T1000 (cell line): ENCODE measurements around the gene TRIM67.
"Not testable (repeated sequence)": the region's sequence is repeated elsewhere in the genome, so short reads cannot be mapped to it uniquely, and the experiment has no call there.

ENCODE experiments used
- DNase-seq: peaks from one replicate; lab custom pipeline; 2025; ENCODE audit warnings: mixed read lengths; lab: John Stamatoyannopoulos, UW

The TRIM67 gene

DNA sequence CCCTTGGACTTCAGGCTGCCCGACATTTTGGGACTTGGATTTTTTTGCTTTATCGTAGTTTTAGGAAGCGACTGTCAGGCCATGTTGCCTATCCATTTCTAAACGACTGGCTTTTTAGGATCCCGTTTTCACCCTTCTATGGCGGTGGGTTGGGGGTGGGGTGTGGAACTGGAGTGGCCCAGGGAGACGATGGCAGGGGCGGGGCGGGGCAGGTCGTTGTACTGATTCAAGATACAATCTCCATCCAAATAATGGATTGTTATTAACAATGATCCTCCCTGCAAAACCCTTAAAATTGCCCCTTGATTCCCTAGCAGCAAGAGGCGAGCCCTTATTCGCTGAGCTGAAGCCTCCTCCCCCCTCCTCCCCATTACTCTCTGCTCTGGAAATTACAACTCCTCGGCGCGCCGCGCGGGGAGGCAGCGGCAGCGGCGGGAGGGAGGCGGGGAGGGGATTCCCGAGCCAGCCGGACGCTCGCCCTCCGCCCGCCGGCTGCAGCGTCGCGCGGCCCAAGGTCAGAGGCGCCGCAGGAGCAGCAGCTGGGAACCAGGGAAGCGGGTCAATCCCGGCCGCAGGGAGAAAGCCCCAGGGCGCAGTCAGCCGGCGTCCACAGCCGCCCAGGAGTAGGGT, at the start of gene TRIM67:
TRIM67 (plus strand) TSS at position 392 of the 630 bp plus-strand sequence. CDS start 912 bp downstream, outside the sequence.
- DNase-seq, result no peak

DNA sequence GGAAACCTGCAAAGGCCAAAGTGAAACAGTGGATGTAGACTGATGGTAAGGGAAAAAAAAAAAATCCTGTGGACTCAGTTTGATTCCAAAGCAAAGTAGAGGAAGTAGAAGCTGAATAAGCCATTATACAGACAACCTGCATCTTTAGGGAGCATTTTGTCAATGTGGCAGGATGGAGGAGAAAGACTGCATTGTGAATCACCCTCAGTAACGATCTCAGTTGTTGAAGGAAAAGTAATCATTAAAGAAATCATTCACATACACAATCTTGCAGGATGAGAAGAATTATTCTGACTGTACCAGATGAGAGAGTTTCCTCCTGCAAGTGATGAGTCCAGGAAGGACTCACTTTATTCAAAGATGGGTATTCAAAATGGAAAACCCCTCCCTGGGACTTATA, 45.1 kb upstream of the TRIM67 start:
- no peak for DNase-seq

DNA sequence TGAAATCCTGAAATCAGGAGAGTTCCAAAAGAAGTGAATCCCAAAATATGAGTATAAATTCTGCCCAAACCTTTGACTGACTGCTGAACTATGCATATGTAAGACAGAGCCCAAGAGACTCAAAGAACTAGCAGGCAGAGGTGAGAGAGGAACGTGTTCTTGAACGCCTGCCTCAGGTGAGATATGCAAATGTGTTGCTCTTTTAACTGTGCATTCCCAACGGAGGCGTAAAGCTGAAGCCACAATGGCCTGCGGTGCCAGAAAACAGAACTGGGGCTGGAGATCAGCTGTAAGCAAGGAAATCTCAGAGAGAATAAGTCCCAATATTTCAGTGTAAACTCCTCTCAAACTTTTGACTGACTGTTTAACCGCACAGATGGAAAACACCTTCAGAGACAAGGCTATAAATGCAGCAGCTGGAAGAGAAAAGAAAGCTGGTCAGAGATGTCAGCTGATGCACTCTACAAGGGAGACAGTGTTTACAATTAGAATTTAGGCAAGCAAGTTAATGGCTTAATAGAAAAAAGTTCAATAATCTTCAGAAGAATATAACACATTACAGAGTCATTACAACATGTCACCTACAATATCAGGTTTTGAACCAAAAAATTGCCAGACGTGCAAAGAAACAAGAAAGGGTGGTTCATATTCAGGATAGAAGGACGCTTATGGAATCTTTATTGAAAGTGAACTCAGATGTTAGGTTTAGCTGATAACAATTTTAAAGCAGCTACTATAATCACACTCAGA, 43.0 kb upstream of the TRIM67 start:
- DNase-seq, result no peak

DNA sequence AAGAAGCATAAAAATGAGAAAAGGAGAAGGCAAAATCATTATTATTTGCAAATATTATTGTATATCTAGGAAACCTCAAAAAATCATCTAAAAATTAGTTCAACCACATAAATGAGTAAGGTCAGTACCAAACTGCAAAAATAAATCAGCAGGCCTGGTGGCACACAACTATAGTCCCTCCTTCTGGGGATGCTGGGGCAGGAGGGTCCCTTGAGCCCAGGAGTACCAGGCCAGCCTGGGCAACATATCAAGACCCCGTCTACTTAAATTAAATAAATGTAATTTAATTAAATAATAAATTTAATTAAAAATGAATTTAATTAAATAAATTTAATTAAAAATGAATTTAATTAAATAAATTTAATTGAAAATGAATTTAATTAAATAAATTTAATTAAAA, 40.3 kb upstream of the TRIM67 start:
- no peak for DNase-seq

DNA sequence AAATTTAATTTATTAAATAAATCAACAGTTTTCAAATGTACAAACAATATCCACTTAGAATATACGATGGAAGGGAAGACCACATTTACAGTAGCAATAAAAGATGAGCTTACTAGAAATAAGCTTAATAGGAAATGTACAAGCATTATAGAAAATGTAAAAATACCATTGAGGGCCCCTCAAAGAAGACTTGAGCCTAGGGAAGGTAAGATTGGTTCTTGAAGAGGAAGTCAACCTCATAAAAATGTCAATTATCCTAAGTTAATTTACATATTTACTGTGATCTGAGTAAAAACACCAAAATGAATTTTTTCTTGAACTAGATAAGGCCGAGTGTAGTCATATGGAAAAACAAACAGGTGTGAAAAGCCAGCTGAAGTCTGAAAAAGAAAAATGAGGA, 39.7 kb upstream of the TRIM67 start:
- DNase-seq, result no peak

DNA sequence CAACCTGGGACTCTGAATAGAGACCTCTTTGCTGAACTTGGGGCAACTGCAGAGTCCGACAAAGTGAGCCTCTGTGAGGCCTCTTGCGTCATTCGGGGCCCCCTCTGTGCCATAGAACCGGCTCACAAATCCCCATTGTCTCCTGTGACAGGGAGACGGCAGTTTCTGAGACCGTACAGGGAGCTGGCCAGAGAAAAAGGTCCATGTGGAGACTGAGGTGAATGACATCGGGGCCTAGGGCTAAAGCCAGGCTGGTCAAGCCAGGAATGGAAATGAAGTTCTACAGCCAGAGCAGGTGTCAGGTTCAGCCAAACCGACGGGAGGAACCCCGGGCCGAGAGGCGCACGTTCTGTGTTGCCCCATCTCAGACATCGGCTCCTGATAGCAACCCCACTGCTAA, 37.1 kb upstream of the TRIM67 start:
- no peak for DNase-seq

DNA sequence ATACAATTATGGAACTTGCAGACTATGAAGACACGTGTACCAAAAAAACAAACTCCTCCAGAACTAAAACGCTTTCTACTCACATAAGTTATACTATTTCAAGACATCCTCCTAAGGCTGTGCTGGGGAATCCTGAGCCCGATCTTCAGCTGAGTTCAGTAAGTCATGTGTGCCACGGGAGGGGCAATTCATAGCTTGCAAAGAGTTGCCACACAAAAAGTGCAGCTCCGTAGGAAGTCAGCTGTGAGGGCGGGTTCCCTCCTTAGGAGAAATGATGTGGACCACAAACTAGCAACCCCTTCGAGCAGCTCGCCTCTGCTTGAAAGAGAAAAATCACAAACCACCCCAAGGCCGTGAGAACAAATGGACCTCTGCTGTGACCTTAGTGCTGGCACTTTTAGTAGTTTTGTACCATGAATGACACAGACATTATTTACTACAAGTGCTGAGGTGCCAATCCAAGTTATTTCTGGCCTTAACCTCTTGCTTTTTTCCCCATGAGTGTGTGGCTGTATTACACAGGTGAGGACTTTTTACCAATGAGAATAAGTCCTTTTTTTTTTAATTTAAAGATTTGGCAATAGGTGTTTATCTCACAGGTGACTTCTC, 35.8 kb upstream of the TRIM67 start:
- DNase-seq, result no peak

DNA sequence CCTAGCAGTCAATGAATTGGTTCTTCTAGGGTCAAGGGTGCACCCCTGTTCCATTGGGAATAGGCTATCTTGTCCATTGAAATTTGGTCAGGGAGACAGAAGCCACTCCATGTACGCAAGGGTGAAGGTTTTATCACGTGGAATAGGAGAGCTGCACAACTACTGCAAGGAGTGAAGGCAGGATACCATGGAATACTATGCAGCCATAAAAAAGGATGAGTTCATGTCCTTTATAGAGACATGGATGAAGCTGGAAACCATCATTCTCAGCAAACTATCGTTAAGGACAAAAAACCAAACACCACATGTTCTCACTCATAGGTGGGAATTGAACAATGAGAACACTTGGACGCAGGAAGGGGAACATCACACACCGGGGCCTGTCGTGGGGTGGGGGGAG, 34.8 kb upstream of the TRIM67 start:
- DNase-seq, result not testable (repeated sequence)

DNA sequence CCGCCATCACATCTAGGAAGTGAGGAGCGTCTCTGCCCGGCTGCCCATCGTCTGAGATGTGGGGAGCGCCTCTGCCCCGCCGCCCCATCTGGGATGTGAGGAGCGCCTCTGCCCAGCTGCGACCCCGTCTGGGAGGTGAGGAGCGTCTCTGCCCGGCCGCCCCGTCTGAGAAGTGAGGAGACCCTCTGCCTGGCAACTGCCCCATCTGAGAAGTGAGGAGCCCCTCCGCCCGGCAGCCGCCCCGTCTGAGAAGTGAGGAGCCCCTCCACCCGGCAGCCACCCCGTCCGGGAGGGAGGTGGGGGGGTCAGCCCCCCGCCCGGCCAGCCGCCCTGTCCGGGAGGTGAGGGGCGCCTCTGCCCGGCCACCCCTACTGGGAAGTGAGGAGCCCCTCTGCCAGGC, 33.4 kb upstream of the TRIM67 start:
- DNase-seq, result not testable (repeated sequence)

DNA sequence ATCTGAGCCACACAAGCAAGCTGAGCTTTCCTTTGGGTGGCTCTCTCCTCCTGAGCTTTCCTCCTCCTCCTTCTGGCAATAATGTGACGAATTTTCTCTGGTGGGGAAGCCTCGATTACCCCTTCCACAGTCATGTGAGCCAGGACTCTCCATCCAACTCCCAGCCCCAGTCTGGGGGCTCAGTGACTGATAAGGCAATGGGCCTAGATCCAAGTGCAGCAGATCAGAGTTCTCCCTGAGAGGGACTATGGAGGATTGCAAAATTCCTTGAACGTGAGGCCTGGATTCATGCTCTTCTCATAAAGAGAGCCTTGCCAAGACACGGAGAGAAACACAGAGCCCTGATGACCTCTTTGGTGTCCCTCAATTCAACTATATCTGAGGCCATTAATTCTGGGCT, 31.3 kb upstream of the TRIM67 start:
- DNase-seq, result no peak

DNA sequence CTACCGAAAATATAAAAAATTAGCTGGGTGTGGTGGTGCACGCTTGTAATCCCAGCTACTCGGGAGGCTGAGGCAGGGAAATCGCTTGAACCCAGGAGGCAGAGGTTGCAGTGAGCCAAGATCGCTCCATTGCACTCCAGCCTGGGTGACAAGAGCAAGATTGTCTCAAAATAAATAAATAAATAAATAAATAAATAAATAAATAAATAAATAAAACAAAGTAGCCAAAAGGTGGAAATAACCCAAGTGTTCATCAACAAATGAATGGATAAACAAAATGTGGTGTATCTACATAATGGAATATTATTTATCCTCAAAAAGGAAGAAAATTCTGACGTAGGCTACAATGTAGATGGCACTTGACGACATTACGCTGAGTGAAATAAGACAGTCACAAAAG, 29.3 kb upstream of the TRIM67 start:
- DNase-seq, result not testable (repeated sequence)

DNA sequence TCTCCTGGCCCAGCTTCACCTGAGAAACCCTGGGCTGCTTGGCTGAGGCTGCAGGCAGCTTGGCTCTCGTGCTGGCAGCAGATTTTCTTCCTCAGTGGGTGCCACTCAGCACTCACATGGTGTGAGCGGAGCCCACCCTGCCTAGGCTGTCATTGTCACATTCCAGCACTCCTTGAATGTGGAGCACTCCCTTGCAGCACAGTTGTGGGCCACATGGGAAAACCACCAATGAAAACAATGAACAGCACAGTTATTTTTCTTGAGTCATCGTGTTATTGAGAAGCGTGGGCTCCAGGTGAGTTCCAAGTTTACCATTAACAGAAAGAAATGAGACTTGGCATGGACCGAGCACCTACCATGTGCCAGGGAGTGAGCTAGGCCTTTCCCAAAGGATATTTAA, 27.2 kb upstream of the TRIM67 start:
- no peak for DNase-seq

DNA sequence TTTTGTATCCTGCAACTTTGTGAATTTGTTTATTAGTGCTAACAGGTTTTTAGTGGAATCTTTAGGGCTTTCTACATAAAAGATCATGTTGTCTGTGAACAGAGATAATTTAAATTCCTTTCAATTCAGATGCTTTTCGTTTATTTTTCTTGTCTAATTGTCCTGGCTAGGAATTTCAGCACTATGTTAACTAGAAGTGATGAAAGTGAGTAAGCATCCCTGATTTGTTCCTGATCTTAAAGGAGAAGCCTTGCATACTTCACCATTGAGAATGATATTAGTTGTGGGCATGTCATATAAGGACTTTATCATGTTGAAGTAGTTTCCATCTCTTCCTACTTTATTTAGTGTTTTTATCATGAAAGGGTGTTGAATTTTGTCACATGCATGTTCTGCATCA, 23.6 kb upstream of the TRIM67 start:
- DNase-seq, result no peak

DNA sequence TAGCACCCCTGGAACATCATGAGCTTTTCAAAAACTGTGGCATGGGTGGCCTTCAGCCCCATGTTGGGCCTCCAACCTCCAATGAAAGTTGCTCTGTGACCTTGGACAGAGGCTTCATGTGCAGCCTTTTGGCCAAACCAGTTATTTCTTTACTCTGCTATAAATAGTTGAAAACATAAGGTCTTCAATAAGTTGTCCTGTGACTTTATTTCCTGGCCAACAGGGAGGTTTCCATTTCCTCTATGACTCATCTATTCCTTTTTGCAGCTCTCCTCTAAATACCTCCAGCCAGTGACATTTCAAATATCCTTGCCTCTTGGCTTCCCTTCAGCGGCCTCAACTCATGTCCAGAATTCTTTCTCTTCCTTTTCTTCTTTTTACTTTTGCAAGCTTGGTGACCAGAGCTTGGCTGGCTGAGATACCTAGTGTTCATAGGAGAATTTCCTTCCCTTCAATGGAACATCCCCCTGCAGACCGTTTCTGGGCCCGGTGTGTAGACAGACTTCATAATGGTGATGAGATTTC, 22.7 kb upstream of the TRIM67 start:
- DNase-seq, result no peak

DNA sequence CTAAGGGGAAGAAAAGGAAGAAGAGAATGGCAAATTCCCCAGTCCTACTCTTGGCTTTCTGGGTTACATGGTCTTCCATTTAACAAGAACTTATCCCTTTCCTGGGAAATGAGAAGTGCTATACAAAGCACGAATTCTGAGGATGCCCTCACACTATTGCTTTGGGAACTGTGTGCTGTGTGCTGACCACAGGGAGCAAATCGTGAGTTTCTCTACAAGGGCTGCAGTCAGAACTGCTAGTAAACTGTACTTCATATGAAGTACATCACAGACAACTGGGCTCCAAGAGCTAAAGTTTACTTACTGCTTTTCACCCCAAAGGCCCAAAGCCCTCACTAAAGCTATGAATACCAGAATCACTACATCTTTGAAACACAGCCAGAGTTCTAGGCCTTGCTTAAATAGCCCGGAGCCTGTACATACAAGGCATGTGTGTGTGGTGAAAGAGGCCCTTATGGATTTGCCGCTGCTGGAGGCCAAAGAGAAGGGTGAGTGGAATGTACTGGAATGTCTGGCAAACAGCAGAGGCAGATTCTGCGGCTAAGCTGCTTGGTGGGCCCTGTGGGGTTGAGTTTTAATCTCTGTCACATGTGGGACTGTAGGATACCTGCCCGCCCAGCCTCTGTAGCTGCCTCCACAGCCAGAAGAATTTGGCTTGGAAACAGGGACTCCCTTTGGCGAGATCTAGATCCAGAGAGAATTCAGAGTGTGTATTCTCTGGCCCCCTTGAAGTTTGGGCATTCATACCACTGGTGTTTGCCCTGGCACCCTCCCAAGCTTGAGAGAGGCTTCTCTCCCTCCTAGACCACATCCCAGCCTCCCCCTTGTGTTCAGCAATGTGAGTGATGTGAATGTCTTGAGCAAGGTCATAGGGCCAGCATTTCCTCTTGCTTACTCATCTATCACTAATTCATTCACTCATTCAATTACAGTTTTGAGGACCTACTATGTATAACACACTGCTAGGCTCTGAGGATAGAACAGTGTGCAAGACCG, 21.9 kb upstream of the TRIM67 start:
- peak; percentile 6 for DNase-seq

DNA sequence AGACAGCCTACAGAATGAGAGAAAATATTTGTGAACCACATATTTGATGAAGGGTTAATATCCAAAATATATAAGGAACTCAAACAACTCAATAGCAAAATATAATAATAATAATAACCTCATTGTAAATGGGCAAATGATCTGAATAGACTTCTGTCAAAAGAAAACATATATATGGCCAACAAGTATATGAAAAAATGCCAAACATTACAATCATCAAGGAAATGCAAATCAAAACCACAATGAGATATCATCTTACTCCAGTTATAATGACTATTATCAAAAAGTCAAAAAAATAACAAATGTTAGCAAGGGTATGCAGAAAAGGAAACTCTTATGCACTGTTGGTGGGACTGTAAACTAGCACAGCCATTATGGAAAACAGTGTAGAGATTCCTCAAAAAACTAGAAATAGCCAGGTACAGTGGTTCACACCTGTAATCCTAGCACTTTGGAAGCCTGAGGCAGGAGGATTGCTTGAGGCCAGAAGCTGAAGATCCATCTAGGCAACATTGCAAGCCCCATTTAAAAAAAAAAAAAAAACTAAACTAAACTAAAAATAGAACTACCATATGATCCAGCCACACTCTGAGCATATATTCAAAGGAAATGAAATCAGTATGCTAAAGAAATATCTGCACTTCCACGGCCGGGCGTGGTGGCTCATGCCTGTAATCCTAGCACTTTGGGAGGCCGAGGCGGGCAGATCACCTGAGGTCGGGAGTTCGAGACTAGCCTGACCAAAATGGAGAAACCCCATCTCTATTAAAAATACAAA, 17.3 kb upstream of the TRIM67 start:
- no peak for DNase-seq

DNA sequence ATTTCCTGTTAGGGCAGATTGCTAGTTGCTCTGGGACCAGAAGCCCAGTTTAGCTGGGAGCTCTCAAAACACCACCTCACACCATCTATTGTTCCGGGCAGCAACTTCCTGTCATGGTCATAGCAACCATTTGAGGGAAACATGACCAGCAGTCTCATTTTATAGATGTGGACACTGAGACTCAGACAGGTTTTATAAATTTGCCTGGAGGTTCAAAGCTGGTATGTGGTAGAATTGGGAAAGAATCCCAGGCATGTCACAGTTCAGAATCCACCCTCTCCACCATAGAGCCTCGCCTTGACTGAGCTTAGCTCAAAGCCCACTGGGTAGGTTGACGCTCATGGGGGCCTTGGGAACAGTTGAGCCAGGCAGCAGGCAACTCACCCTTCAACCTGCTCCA, 14.0 kb upstream of the TRIM67 start:
- DNase-seq, result no peak

DNA sequence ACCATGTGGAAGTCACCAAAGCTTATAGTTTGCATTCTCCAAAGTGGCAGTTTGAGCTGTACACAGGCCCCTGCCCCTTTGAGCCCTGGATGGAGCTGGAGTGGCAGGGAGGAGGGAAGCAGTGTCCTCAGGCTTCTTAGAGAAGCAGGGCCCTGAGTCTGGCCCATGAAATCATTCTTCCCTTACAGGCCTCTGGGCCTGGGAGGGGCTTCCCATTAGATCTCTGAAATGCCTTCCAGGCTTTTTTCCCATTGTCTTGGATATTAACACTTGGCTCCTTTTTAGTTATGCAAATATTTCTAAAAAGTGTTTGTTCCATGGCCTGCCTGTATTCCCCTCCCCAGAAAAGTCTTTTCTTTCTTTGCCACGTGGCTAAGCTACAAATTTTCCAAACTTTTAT, 10.0 kb upstream of the TRIM67 start:
- no peak for DNase-seq

DNA sequence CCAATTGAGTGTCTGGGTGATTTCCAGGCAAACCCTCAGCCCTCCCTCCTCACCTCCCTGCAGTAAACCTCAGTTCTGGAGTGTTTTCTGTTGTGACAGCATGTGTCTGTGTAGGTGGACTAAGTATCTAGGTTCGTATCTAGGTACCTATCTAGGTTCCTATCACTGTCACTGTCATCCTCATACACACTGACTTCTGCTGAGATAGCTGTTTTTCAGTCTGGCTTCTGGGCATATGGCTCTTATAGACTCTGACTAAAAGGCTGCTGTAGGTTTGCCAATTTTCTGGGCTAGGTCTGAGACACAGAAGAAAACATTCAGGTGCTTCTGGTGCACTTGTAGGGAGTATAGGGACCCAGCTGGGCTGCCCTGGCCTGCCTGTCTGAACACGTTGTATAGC, 8.1 kb upstream of the TRIM67 start:
- no peak for DNase-seq

DNA sequence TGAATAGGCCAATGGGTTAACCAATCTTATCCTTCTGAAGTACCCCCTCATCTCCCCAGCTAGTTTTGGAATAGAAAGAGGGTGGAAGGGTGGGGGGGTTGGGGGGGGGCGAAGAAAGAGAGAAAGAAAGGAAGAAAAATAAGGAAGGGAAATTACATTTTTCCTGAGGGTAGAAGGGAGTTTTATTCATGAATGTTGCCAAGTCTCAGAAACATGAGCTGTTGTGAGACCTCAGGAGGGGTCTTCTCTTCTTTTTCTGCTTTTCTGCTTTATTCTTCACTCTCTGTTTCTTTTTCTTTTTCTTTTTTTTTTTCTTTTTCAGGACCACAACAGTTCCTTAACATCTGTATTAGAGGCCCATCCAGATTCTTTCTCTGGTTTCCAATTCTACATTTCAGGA, 6.0 kb upstream of the TRIM67 start:
- no peak for DNase-seq

DNA sequence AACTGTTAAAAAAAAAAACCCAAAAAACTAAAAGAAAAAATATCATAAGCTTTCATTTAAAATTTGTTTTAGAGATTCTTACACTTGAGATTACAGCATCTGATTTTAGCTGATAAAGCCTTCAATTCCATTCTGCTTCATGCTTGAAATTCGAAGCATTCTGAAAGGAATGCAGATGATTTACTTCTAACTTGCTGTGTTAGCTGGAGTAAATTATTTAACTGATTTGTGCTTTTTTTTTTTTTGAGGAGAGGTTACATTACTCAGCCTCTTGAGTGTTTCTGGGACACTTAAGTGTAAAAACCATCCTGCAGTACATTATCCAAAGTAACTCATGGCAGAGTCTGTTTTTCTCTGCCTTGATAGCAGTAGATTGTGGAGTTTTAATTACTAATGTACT, 4.5 kb upstream of the TRIM67 start:
- no peak for DNase-seq
